Fibroblast of skin of left quadriceps (primary cell): Measurements from ENCODE around the gene GATA3.

ENCODE experiments used
- DNase-seq, 2 experiments: peaks; one replicate each; pipeline ENCODE4 v3.0.0-alpha.2; 2013; ENCODE audit warnings: low read depth in 2 of 2

GATA3 gene

DNA sequence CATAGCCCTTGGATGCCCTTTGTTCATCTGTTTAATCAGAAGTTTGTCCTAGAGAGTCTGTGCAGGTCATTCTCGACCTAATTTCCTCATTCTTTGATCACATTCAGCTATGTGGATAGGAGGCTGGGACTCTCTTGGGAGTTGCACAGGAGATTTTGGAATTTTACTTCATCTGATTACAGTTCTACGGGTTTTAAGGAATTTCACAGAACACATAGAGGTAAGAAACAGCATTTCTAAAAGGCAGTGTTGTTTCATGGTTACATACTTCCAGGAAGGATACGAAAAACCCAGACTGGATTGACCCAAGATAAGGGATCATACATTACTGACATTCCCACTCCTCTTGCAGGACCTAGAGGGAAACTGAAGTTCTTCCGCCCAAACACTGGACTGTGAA is 45.9 kb downstream of the GATA3 start:
- DNase-seq, result no peak

DNA sequence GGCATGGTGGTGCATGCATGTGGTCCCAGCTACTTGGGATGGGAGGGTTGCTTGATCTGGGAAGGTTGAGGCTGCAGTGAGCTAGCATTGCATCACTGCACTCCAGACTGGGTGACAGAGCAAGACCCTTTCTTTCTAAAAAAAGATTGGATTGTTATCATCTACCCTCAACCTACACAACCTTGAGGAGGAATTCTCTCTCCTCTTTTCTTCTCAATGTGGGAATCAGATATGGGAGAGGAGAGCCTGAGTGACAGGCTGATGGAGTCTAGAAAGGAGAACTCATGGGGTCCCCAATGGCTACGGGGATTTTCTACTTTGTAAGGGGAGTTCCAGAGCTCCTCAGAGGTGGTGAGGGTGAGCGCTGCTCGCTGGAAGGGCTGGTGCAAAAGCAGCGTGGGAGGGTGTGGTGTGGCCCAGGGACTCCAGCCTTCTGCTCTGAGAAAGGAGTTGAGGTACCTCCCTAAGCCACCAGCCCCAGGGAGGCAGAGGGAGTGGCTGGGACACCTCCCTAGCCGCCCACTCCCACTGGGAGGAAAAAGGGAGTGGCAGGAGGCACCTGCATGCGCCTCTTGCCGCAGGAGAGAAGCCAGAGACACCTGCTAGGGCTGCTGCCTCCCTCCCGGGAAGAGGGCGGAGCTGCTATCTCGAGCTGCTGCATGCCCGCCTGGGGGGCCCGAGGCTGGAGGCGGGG is 48.4 kb downstream of the GATA3 start:
- DNase-seq, result no peak

DNA sequence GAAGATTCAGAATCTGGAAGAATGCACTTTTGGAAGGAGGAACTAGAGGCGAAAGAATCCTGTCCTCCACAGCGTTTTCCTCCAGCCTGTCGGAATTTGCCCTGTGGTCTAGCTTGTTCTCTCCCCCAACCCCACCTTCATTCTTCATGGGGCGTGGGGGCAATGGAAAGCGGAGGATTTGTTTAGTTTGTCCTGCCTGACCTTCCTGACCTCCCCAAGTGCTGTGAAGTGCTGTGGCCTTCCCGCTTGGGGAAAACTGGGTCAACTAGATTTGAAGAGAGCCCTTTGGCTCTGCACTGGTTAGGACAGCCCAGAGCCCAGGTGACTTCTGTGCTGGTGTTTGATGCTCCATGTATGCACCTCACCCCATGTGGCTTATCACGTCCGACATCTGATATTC is 49.1 kb downstream of the GATA3 start:
- DNase-seq, result no peak

DNA sequence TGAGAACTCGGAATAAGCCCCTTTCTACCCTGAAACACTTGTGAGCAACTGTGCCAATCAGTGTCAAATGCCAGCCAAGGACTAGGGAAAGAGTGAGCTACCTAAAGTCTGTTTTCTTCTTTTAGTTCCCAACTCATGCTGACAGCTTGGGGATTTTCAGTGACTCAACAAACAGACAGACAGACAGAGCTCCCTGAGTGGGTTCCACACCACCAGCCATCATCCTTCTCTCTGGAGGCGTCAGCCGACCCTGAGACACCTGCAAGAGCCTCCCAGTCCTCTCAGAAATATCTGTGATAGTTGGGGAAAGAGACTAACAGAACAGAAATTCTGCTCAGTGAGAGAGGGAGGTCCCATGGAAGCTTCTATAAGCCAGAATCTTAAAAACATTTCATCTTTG is 49.5 kb downstream of the GATA3 start:
- DNase-seq, result no peak

DNA sequence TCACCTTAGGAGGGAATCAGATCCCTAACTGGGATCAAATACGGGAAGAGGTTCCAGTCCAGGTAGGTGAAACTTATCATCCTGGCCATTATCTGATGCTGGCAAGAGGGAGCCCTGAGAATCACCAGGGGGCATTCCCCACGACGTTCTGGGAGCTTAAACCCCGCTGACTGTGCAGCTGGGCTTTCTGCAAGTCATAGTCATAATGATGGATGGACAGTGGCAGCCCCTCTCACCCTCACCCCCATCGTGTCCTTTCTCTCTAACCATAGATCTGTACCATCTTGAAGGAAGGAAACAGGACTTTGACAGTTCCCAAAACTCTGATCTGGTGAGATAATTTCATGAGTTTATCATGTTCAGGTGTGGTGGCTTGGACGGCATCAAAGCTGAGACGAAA is 50.2 kb downstream of the GATA3 start:
- DNase-seq, result no peak

DNA sequence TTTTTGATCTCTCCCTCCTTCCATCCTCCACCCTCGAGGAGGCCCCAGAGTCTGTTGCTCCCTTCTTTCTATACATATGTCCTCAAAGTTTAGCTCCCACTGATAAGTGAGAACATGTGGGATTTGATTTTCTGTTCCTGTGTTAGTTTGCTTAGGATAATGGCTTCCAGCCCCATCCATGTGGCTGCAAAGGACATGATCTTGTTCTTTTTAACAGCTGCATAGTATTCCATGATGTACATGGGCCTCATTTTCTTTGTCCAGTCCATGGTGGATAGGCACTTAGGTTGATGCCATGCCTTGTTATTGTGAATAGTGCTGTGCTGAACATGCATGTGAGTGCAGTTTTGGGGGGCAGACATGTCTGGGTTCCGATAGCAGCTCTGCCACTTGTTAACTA is 51.4 kb downstream of the GATA3 start:
- DNase-seq, result no peak

DNA sequence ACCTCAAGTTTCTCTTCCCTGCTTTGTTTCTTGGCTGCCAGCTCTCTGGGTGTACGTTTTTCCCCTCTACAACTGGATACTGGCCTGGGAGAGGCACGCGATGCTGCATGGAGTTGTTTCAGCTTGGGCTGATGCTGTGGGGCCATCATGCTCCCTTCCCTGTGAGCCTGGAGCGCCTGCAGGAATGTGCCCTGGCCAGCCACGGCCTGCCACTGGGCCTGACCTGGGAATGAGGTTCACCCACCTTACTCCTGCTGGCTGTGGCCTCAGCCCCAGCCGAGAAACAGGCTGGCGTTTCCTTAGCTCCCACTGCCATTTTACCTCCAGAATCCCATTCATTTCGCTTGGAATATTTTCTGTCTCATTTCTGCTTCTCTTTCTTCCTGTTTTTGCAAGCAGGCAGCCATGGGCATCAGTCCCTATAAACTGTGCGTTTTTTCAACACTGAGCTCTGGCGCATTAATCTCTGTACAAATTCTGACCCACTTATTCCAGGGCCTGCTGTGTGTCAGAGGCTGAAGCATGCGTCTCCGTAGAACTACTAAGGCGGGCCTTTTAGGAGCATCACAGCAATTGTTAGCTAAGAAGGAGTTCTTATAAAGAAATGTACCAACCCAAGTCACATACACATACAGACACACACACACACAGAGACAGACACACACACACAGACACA is 57.9 kb downstream of the GATA3 start:
- DNase-seq, result no peak

DNA sequence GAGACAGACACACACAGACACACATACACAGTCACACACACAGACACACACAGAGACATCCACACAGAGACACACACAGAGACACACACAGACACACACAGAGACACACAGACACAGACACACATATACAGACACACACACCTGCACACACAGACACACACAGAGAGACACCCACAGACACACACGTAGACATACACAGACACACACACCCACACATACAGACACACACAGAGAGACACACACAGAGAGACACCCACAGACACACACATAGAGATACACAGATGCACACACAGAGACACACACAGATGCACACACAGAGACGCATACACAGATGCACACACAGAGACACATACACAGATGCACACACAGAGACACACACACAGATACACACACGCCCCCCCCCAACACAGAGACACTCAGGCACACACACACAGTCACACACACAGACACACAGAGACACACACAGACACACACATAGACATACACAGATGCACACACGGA is 58.5 kb downstream of the GATA3 start:
- no peak for DNase-seq

DNA sequence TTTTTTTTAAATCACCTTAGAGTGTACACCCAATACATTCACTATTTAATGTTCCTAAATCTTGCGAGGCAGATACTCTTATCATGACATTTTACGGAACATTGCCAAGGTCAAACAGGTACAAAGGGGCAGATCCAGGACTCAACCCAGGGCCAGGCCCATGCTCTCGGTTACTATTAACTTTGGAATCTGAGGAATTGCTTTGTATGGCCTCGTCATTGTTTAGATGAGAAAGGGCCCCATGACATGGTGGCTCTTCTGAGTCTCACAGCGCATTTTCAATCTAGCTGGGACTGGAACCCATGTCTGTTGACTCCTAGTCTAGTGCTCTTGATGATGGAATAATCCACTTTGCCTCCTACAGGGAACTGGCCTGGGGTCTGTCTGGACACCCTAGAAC is 59.1 kb downstream of the GATA3 start:
- no peak for DNase-seq

DNA sequence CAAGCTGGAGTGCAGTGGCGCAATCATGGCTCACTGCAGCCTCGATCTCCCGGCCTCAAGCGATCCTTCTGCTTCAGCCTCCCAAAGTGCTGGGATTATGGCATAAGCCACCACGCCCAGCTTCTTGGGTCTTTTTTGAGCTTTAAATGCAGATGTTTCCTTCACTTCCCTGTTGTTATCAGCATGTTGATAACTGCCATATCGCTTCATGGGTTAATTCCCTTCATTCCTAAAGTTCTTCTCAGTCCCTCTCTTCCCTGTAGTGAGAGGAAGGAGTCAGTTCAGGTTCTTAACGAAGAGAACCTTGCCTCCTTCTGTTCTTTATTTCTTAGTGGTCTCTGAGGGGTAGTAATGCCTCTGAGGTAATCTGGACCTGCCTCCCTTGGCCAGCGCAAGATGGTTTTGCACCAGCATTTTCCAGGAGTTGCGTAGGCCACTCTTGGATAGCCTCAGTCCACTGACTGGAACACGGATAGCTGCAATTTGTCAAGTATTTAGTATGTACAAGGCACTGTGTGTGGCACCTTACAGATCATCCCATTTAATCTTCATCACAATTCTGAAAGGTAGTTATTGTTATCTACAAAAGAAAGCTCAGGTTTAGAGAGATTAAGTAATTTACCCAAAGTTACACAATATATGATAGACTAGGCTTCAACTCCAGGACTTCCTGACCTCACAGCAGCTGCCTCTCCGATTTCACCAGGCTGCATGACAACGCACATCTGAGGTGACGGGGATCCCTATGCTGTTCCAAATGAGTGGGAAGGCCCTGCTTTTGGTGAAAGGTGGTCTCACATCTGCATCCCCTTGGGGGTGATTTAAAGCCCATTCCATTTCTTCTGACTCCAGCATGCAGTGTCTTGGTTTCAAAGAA is 60.5 kb downstream of the GATA3 start:
- DNase-seq, result no peak

DNA sequence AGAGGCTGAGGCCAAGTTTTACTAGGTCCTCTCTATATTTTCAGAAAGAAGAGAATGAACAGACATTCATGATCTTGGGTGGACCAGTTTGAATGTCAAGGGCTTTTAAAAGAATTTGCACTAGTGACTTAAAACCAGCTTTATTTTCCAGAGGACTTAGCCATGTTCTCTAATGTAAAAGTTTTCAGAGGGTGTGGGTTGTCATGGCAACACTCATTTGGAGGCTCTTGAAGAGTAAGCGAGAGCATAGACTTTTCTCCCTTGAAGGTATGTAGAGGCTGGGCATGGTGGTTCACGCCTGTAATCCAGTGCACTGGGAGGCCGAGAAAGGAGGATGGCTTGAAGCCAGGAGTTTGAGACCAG is 61.1 kb downstream of the GATA3 start:
- DNase-seq, result no peak

DNA sequence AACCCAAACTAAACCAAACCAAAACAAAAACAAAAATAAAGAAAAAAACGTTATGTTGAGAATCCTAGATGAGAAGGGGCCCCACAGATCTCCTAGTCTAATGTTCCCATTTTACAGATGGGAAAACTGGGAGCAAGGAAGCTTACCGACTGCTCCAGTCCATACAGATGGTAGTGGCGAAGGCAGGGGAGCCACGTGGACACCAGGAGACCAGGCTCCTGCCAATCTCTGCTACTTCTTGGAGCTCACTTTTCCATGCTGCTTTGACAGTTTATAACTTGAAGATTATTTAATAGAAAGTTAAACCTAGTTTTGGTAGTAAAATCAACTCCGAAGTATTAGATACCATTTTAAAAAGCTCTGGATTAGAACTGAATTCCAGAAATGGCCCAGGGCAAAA is 62.0 kb downstream of the GATA3 start:
- DNase-seq, result no peak

DNA sequence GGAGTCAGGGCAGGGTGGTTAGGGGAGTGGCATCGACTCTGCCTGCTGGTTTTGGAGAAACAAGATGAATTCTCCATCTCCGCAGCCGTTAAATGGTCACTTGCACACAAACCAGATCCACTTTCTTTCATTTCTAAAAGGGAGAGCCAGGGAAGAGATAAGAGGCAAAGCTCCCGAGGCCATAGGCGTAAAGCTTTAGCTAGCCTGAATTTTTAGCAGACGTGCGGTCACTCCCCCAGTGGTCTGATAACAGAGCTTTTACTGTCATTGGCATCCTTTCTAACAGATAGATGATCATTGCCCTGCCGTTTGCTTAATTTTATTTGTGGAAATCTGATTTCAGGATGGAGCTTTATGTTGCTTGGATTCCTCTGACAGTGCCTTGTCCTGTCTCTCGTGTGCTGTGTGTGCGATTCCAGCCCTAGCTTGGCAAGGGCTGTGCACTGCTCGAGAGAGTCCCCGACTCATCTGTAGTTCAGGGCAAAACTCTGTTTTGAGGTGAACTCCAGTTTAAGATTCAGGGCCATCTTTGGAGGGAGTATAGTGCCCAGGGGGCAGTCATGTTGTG is 62.5 kb downstream of the GATA3 start:
- DNase-seq, result no peak

DNA sequence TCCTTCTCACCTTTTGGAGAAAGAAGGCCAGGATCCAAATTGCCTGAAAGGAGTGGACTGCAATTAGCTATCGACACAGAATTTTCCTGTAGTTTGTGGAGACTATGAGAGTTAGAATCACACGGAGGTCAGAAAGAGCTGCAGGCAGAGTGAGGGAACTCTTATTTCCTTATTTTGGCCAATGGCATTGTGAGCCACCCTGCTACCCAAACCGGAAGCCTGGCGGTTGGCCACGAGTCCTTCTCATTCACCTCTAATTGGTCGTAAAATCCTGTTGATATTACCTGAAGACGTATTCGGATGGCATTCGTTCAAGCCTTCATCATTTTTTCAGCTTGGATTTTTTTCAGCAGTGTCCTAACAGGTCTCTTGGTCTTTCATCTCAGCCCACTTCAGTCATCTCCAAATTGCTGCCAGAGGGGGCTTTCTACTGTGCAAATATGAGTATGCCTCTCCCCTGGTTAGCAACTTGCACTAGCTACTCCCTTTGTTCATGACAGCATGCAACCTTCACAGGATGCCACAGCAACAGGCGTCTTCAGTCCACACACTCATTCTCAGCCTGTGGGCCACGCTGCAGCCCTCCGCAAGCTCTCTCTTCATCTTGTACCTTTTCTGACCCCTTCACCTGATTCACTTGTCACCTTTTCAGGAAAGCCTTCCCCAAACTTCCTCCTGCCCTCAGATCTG is 66.9 kb downstream of the GATA3 start:
- no peak for DNase-seq

DNA sequence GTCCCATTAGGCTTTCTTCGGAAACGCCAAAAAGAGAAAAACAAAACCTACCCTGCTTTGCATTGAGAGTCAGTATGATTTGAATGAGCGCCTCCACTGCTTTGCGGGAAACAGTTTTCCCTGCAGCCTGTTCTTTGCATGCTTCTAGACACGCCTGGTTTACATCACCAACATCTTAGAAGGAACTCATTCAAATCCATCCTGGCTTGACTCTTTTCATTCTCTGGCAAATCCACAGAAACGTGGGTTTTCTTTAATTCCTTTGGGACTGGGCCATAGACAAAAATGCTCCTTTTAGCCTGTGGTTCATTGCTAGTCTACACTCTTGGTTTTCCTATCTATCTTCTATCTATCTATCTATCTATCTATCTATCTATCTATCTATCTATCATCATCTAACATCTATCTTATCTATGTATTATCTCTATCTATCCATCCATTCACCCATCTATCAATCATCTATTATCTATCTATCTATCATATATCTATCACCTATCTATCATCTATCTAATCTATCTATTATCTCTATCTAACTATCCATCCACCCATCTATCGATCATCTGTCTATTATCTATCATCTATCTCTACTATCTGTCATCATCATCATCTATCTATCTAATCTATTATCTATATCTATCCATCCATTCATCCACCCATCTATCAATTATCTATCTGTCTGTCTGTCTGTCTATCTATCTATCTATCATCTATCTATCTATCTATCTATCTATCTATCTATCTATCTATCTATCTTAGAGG is 68.3 kb downstream of the GATA3 start:
- no peak for DNase-seq

DNA sequence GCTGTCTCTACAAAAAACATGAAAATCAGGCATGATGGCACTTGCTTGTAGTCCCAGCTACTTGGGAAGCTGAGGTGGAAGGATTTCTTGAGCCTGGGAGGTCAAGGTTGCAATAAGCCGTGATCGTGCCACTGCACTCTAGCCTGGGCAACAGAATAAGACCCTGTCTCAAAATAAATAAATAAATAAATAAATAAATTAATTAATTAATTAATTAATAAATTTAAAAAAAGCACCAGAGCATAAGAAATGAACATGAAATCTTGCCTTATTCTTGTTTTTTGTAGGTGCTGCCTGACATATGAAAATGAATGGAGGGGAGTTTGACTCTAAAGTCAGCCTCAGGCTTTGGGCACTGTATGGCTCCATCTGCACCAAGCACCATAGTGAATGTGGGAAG is 69.9 kb downstream of the GATA3 start:
- DNase-seq, result no peak
